PC-3 (cell line): Measurements from ENCODE around the gene ZNF385B. TPM values are rescaled to one million over a fixed set of nuclear protein-coding genes. Genes with fewer than 3 reads are reported as not detected.

ENCODE experiments used
- ATAC-seq: fragments of 200-7000 bp; cut with Tn5 transposase; 2 replicates; pipeline ENCODE4 v1.9.1; 2020; ENCODE audit warnings: mild to moderate bottlenecking, moderate library complexity
- BruUV-seq: library from RNA; stranded (reverse); fragments of 400-500 nt; replicated peaks from 2 replicates; lab custom pipeline; 2021; lab: Mats Ljungman, UMichigan
- CTCF ChIA-PET: fragments of 300-600 bp; sonication (Branson Sonifier 250); formaldehyde crosslinking; loops from one replicate; lab custom pipeline; 2022; ENCODE audit warnings: antibody characterized with exemption; lab: Charles Lee
- POLR2A ChIA-PET: fragments of 300-600 bp; sonication (Branson Sonifier 250); formaldehyde crosslinking; loops from one replicate; lab custom pipeline; 2022; ENCODE audit warnings: antibody characterized with exemption; ENCODE audit not compliant: unreplicated experiment; lab: Charles Lee
- DNase-seq: peaks from one replicate; pipeline ENCODE4 v3.0.0-alpha.2; 2015
- H2AFZ ChIP-seq: fragments of 300-600 bp; sonication (generic); 2 replicates; pipeline ENCODE4 v1.6.0; 2016; ENCODE audit warnings: antibody characterized with exemption, low read length
- H3F3A ChIP-seq: fragments of 300-600 bp; sonication (generic); one replicate; pipeline ENCODE4 v1.6.0; 2017; ENCODE audit warnings: antibody characterized with exemption, low read length, control low read depth, mild to moderate bottlenecking; ENCODE audit not compliant: unreplicated experiment
- H3K27ac ChIP-seq: fragments of 300-600 bp; sonication (generic); 2 replicates; pipeline ENCODE4 v1.5.1; 2016; ENCODE audit warnings: mild to moderate bottlenecking, low read length
- H3K27me3 ChIP-seq: fragments of 300-600 bp; sonication (generic); 2 replicates; pipeline ENCODE4 v1.6.1; 2016; ENCODE audit warnings: low read length, mixed read lengths
- H3K36me3 ChIP-seq: fragments of 300-600 bp; sonication (generic); 2 replicates; pipeline ENCODE4 v1.6.1; 2016; ENCODE audit warnings: low read depth, mixed run types, low read length, mixed read lengths
- H3K4me1 ChIP-seq: fragments of 300-600 bp; sonication (generic); 2 replicates; pipeline ENCODE4 v1.5.1; 2016; ENCODE audit warnings: low read length; ENCODE audit not compliant: insufficient read depth
- H3K4me2 ChIP-seq: fragments of 300-600 bp; sonication (generic); 2 replicates; pipeline ENCODE4 v1.6.0; 2016; ENCODE audit warnings: low read length
- H3K4me3 ChIP-seq: fragments of 300-600 bp; sonication (generic); 2 replicates; pipeline ENCODE4 v1.5.1; 2016; ENCODE audit warnings: mild to moderate bottlenecking, low read length, mixed read lengths
- H3K79me2 ChIP-seq: fragments of 300-600 bp; sonication (generic); 2 replicates; pipeline ENCODE4 v1.6.1; 2017; ENCODE audit warnings: low read length, mixed read lengths
- H3K9ac ChIP-seq: fragments of 300-600 bp; sonication (generic); 2 replicates; pipeline ENCODE4 v1.6.0; 2016; ENCODE audit warnings: mild to moderate bottlenecking, low read length
- H3K9me2 ChIP-seq: fragments of 300-600 bp; sonication (generic); replicated peaks from 2 replicates; pipeline ENCODE4 v1.6.1; 2016; ENCODE audit warnings: mixed run types, low read length, mixed read lengths
- H3K9me3 ChIP-seq: fragments of 300-600 bp; sonication (generic); 2 replicates; pipeline ENCODE4 v1.6.1; 2016; ENCODE audit warnings: low read length, mixed read lengths
- H4K20me1 ChIP-seq: fragments of 300-600 bp; sonication (generic); 2 replicates; pipeline ENCODE4 v1.6.1; 2016; ENCODE audit warnings: low read length, mixed read lengths
- EZH2 ChIP-seq: fragments of 300-600 bp; sonication (generic); IDR thresholded peaks from one replicate; pipeline ENCODE4 v1.6.1; 2017; ENCODE audit warnings: antibody characterized with exemption, mild to moderate bottlenecking, low read length; ENCODE audit not compliant: unreplicated experiment
- EZH2phosphoT487 ChIP-seq: fragments of 300-600 bp; sonication (generic); IDR thresholded peaks from 2 replicates; pipeline ENCODE4 v1.6.1; 2018; ENCODE audit warnings: mild to moderate bottlenecking, antibody characterized with exemption, low read length, borderline replicate concordance
- intact Hi-C: fragments of 100-400 bp; cut with micrococcal nuclease; formaldehyde crosslinking; loops from 2 replicates; pipeline ENCODE4 v1.9.0; 2023
- total RNA-seq: library from RNA; depleted of rRNA; stranded (reverse); fragments of >200 nt; gene quantifications from 2 replicates; pipeline ENCODE4 v1.2.3, GENCODE V29; 2014
- TF ChIP-seq, protein P1 (sequence below): fragments of 300-600 bp; sonication (generic); conservative IDR thresholded peaks from 2 replicates; pipeline ENCODE4 v1.5.1; 2017; ENCODE audit warnings: antibody characterized with exemption, low read depth, mild to moderate bottlenecking, low read length

Gene ZNF385B
- total RNA-seq, 1 experiment from 2014 or later = 2.4 TPM

- Histone ChIP-seq H3K4me1 (no peaks in the 10 kb centered on the region; the same call in none of the 2 replicates), H4K20me1 (no peaks in the 10 kb centered on the region), H3K9ac (no peak overlapping the region), H3K27ac (no peak overlapping the region), H3K4me3 (no peak overlapping the region), H3K9me2 (no peaks in the 10 kb centered on the region), H3K27me3 (no peaks in the 10 kb centered on the region), H3K9me3 (no peaks in the 10 kb centered on the region), H3F3A (no peaks in the 10 kb centered on the region), H3K36me3 (no peaks in the 10 kb centered on the region), H2AFZ (no peak overlapping the region), H3K4me2 (no peak overlapping the region), H3K79me2 (no peaks in the 10 kb centered on the region)
- BruUV-seq = no TSS peak
- intact Hi-C loops = no loop called here
- DNase-seq (no peak), ATAC-seq (no peak)
- POLR2A ChIA-PET = no interaction called here
- CTCF ChIA-PET = no interaction called here
- TF ChIP-seq, protein P1, sequence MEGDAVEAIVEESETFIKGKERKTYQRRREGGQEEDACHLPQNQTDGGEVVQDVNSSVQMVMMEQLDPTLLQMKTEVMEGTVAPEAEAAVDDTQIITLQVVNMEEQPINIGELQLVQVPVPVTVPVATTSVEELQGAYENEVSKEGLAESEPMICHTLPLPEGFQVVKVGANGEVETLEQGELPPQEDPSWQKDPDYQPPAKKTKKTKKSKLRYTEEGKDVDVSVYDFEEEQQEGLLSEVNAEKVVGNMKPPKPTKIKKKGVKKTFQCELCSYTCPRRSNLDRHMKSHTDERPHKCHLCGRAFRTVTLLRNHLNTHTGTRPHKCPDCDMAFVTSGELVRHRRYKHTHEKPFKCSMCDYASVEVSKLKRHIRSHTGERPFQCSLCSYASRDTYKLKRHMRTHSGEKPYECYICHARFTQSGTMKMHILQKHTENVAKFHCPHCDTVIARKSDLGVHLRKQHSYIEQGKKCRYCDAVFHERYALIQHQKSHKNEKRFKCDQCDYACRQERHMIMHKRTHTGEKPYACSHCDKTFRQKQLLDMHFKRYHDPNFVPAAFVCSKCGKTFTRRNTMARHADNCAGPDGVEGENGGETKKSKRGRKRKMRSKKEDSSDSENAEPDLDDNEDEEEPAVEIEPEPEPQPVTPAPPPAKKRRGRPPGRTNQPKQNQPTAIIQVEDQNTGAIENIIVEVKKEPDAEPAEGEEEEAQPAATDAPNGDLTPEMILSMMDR = no peak
- TF ChIP-seq EZH2 = no peak
- no peak for TF ChIP-seq EZH2phosphoT487
Measured at GRCh38 chr2:179854891-179855290, 6.5 kb downstream of the ZNF385B start.

DNA sequence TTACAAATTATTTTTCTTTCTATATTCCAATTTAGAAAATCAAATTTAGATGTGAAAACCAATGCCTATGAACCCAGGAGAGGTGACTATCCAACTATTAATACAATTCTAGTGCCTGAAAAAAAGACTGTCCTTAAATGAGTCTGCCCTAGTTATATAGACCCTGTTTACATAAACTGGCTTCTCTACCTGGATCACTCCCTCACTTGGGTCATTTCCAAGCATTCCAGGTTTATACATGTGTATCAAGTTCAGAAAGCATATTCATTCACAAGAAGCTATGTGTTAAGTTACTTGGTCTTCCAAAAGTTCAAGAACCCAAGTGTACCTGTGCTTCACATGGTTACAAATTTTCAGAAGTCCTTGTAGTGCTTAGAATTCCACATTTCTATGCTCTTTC lies 8.3 kb downstream of the ZNF385B start:
- ATAC-seq (no peak), DNase-seq (peak; percentile 34)
- TF ChIP-seq, protein P1 = no peak
- TF ChIP-seq EZH2 (no peak), EZH2phosphoT487 (no peak)
- no TSS peak for BruUV-seq
- Histone ChIP-seq H3K4me2 (no peak overlapping the region), H2AFZ (no peak overlapping the region), H3K27ac (no peak overlapping the region), H3K79me2 (no peaks in the 10 kb centered on the region), H3K9me3 (no peaks in the 10 kb centered on the region), H3K9me2 (no peaks in the 10 kb centered on the region), H3K4me1 (no peaks in the 10 kb centered on the region; the same call in none of the 2 replicates), H4K20me1 (no peaks in the 10 kb centered on the region), H3K4me3 (no peak overlapping the region), H3K36me3 (no peaks in the 10 kb centered on the region), H3F3A (no peaks in the 10 kb centered on the region), H3K9ac (no peak overlapping the region), H3K27me3 (no peaks in the 10 kb centered on the region)
- ChIA-PET CTCF (no interaction called here), POLR2A (interaction anchor here (0.5 kb wide), 1 partner anchor 94 kb away, joined by 4 read pairs; no protein-coding TSS in a partner anchor)
- intact Hi-C loops = no loop called here

GRCh38 chr2:179850188-179850587 lies 11.2 kb downstream of the ZNF385B start:
- H3K27me3 ChIP-seq = no peaks in the 10 kb centered on the region
- H4K20me1 ChIP-seq = no peaks in the 10 kb centered on the region
- no peak overlapping the region for H3K4me3 ChIP-seq
- DNase-seq (peak; percentile 49), ATAC-seq (peak; percentile 76)
- POLR2A ChIA-PET = no interaction called here
- no peak overlapping the region for H3K4me2 ChIP-seq
- H3K9me3 ChIP-seq = no peaks in the 10 kb centered on the region
- TF ChIP-seq, protein P1 = peak; percentile 42; the same call in 1 of the 2 replicates
- TF ChIP-seq EZH2phosphoT487 = no peak
- TF ChIP-seq EZH2 = no peak
- no peak overlapping the region for H2AFZ ChIP-seq
- no peak overlapping the region for H3K27ac ChIP-seq
- H3K9ac ChIP-seq = no peak overlapping the region
- CTCF ChIA-PET = no interaction called here
- intact Hi-C loops = no loop called here
- H3K4me1 ChIP-seq = no peaks in the 10 kb centered on the region; the same call in none of the 2 replicates
- H3K79me2 ChIP-seq = no peaks in the 10 kb centered on the region
- no peaks in the 10 kb centered on the region for H3K36me3 ChIP-seq
- H3K9me2 ChIP-seq = no peaks in the 10 kb centered on the region
- H3F3A ChIP-seq = no peaks in the 10 kb centered on the region
- no TSS peak for BruUV-seq
